HG02798 (cell line): ENCODE measurements around the gene HIVEP3.

Experiments
- ATAC-seq: cut with Tn5 transposase; IDR thresholded peaks from one replicate; pipeline ENCODE4 v1.9.1; 2021; ENCODE audit warnings: mild to moderate bottlenecking; ENCODE audit not compliant: unreplicated experiment, poor library complexity

The HIVEP3 gene

GRCh38 chr1:41876576-41877445 is 41.9 kb downstream of the HIVEP3 start:
- ATAC-seq: no peak

- ATAC-seq: no peak
Measured at GRCh38 chr1:41875487-41875886, 43.2 kb downstream of the HIVEP3 start.

DNA sequence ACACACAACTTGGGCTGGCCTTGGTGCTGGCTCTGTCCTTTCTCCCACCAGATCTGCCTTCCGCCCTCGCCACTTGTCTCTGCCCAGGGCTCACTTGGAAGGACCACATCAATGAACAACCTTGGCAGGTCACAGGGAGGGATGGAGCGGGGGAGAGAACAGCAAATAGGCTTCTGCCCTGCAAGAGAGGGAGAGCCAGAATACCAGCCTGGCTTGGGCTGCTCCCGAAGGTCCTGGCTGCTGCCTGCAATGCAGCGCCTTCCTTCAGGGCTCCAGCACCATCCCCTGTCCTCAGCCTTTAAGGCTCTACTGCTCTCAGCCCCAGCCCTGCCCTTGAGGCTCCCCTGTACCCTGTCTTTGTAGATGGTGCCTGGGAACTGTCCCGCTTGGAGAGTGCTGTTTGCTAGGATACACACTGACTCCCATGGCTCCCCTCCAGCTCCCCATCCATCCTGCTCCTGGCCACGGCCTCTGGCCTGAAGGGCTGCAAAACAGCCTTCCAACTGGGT is 43.8 kb downstream of the HIVEP3 start:
- ATAC-seq: no peak

DNA sequence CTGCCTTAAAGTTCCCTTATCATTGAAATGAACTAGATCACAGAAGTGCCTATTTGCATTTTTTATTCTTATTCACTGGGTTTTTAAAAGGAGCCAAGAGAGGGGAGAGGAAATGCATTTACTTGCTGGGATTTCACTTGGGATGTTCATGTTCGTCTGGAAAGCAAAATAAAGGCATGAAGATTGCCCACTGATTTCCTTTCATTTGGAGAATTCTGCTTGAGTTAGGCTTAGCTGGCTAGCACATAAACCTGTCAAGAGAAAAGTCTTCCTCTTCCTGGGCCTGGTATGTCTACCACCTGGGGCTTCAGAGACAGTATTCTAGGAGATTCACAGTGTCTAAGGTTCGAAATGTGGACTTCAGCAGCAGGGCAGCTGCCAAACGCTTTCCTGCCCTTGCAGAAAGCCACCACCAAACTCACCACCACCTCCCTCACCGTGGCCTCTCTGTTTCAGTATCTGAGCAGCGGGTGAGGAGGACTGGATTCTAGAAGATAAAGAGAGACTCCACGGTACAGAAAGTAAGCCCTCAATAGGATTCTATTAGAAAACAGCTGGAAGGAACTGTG is 44.5 kb downstream of the HIVEP3 start:
- ATAC-seq: no peak

GRCh38 chr1:41872074-41872473 is 46.6 kb downstream of the HIVEP3 start:
- no peak for ATAC-seq

DNA sequence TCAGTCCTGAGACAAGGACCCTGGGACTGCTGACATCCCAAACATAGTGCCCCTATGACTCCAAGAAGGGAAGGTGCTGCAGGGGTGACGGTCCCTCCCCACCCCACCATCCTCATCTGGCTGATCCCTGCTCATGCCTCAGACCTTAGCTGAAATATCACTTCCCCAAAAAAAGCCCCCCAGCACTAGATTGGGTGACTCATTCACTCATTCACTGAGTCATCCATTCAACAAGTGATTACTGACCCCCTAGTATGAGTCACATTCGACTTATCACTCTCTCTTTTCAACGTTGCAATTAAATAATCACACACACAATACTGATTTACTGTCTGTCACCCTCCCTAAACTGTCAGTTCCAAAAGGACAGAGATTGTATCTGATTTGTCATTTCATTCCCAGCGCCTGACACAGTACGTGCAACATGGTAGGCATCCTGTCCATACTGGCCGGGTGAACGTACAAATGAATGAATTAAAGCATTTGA is 48.6 kb downstream of the HIVEP3 start:
- no peak for ATAC-seq

- ATAC-seq: peak; percentile 71
Measured at GRCh38 chr1:41868241-41868998, 50.3 kb downstream of the HIVEP3 start.

DNA sequence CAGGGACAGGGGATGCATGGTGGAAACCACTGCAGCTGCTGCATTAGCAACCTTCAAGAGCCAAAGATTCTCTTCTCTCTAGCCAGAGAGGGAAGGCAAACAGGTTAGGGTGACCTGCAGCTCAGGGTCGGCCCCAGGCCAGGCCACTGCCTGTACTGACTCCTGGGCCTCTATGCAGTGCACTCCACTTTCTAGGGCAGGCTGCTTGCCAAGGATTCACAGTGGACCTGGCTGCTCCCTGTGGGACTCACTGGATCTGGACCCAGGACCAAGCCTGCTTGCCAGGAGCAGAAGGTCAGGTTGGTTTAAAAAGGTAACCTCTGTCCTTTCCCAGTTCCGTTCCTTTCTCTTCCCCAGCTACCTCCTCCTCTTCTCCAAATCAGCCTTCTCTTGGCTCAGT is 52.4 kb downstream of the HIVEP3 start:
- no peak for ATAC-seq

- ATAC-seq: no peak
Measured at GRCh38 chr1:41864471-41865040, 54.2 kb downstream of the HIVEP3 start.

DNA sequence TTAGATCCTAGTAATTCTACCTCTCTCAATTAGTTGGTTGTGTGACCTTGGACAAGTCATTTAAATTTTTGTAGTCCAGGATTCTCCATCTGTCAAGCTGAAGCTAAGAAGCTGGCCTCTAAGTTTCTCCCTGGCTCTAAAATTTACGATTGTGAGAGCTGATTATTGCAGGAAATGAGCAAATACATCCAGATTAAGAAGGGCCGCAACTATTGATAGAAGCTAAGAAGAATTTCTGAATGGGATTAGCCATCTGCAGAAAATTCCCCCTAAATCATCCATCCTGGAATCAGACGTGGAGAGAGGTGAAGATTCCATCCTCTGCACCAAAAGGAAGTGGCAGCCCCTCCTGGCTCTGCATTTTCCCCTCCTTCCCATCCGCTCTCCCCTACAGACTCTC is 55.0 kb downstream of the HIVEP3 start:
- no peak for ATAC-seq

GRCh38 chr1:41862384-41863221 is 56.1 kb downstream of the HIVEP3 start:
- no peak for ATAC-seq

DNA sequence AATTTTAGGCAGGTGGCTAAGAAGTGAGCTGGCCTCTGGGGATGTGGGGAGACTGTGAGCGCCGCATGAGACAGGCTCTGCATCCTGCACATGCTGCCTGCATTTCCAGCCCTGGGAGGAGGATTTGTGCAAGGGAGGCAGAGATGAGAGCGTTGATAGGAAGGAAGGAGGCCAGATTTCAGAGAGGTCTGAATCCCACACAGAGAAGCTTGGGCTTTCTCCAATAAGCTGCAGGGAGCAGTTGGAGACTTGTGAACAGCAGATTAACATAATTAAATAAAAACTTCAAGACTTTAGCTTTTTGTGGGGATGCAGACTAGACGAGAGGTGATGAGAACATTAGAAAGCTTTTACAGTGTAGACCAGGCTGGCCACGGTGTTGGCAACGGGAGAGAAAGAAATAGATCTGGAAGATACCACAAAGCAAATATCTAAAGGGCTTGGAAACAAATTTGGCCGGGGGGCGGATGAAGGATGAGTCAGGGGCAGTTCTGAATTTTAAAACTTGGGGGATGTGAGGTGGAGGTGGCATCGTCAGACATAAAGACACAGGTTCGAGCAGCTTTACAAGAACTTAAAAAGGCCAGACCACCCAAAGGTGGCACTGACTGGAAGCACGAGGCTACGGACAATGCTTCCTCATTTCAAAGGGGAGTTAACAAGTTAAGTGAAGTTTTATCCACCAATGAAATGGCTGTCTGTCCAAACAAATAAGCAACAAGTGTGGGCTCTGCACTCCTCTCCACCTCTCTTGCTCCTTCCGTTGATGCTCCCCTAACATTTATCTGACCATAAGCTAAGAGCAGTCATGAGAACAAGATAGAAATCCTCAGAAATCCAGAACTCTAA is 57.0 kb downstream of the HIVEP3 start:
- no peak for ATAC-seq

DNA sequence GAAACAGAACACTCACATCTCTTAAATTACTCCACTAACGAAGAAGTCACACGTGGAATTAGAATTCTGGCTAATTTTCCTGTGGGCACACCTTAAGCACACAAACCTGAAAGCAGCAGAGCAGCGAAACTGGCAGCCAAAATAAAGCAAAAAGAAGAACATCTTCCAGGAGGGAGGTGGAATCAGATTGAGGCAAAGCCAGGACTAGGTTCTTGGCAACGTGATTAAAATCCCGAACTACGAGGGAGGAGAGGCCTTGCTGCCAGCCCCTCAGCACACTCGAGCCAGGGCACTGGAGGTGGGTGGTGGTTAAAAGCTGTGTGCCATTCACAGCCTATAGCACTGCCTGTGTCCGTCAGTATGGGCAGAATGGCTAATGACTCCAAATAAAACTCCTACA is 58.0 kb downstream of the HIVEP3 start:
- no peak for ATAC-seq

GRCh38 chr1:41860214-41860613 is 58.5 kb downstream of the HIVEP3 start:
- ATAC-seq: no peak

DNA sequence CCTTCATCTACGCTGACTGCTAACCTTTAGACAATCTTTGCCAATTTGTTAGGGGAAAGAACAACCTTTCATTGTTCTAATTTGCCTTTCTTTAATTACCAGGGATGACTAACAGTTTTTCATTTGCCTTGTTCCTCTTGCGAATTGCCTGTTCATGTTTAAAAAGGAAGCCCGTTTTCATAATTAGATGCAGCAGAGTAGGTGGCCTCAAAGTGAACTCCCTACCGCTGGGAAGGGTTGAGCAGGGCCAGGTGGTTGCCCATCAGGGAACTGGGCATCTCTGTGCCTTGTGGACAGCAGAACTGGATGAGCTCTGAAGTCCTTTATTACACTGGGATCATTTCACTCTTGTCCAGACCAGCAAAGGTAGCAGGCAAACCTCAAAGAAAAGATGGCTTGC is 59.0 kb downstream of the HIVEP3 start:
- no peak for ATAC-seq

DNA sequence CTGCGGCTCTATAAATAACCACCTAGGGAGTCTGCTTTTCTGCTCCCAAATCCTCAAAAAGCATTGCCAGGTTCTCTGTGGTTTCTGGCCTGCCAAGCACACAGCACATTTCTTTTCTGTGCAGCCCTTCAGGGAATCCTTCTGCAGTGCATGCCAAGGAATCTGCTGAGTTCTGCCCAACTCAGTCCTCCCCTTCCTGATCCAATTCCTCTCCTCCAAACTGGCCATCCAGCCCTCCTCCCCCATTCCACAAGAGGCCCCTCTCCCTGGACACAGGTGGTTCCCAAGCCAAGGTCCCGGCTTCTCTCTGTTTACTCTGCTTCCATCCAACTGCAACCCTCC is 61.8 kb downstream of the HIVEP3 start:
- no peak for ATAC-seq

DNA sequence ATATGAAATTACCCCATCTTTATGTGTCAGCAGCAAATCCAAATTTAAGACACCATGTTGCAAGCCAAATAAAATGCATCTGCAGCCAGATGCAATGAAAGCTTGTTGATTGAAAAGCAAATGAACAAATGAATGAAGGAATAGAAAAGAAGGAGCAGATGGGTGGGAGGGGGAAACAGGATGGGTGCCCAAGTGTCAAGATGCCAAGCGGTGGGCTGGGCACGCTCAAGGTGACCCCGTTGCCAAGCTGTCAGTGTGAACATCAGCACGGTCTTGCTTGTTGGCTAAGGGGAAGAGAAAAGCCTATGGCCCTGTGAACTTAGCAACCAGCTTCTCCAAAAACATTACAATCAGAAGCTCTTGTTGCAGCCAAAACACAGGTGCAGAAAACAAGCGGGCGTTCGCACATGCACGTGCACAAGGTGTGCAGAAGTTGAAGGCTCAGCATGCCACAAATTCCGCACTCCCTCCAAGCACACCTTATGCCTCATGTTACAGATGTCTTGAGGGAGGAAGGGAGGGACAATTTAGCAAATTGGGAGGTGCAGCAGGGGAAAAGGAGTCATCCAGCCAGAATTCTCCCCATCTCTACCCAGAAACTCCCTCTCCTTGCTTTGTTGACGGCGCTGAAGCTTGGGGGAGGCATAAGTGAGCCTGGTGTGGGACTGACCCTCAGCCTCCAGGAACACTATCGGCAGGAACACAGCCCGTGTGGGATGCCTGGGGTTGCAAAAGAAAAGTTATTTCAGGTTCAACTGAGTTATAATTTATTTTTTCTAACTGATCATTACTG is 62.4 kb downstream of the HIVEP3 start:
- no peak for ATAC-seq

- no peak for ATAC-seq
Measured at GRCh38 chr1:41855713-41856112, 63.0 kb downstream of the HIVEP3 start.
